Middle frontal gyrus (tissue), 1 donor: ENCODE measurements around the gene PDLIM4.

Experiments used
- DNase-seq: peaks from one replicate; pipeline ENCODE4 v3.0.0-alpha.2; 2015; ENCODE audit warnings: low spot score; ENCODE audit errors: extremely low spot score

Gene PDLIM4

GRCh38 chr5:132253452-132254320 lies 3.8 kb upstream of the PDLIM4 start:
- no peak for DNase-seq

GRCh38 chr5:132254321-132254977 lies 3.0 kb upstream of the PDLIM4 start:
- no peak for DNase-seq

- DNase-seq = no peak
Measured at GRCh38 chr5:132256086-132256782, 1.3 kb upstream of the PDLIM4 start.

- DNase-seq = no peak
Measured at GRCh38 chr5:132256783-132257130, 739 bp upstream of the PDLIM4 start.

- DNase-seq = no peak
Measured at GRCh38 chr5:132258102-132259068, 889 bp downstream of the PDLIM4 start.

GRCh38 chr5:132259069-132259851 lies 1.8 kb downstream of the PDLIM4 start:
- peak; percentile 33 for DNase-seq

DNA sequence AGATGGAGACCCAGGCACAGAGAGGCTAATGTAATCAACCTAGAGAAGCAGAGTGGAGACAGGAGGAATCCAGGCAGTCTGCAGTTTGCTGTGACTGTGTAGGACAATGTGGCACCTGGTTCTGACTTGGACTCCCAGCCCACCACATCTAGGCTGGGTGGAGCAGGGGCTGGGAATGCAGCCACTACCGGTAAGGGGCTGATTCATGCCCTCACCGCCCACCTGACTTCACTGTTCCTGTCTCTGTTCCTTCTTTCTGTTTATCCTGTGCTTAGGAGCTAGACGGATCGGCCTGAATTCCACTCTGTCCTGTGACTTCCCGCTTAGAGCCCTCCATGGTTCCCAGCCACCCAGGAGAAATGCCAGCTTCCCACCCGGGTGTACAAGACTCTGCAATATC lies 2.6 kb downstream of the PDLIM4 start:
- DNase-seq = no peak

GRCh38 chr5:132260714-132261551 lies 3.4 kb downstream of the PDLIM4 start:
- no peak for DNase-seq

GRCh38 chr5:132261881-132262845 lies 4.7 kb downstream of the PDLIM4 start:
- DNase-seq = no peak

DNA sequence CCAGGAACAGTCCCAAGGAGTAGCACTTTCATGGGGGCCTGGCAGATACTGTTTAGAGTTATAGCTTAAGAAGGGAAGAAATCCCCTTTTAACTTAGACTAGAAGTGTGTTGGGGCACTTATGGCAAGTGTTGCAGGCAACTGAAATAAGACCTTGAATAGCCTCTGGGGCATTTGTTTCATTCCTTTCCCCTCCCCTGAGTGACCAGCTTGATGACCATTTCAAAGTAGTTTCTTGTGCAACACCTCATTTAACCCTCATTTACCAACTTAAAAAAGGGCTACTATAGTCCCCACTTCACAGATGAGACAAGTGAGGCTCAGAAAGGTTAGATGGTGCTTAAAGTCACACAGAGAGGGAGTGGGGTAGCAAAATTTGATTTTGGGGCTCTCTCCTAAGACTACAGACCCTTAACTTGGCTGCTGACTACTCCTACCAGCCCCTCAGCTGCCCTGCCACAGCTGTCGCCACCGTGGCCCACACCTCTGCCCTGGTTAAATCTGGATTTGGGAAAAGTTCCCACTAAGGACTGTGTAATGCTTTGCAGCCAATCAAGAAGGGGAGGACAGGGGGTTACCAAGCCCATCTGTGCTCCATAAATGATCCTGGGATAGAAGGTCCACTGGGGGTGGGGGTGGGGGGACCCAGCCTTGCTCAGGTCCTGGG lies 5.5 kb downstream of the PDLIM4 start:
- DNase-seq = no peak

- DNase-seq = no peak
Measured at GRCh38 chr5:132263548-132264261, 6.2 kb downstream of the PDLIM4 start.

DNA sequence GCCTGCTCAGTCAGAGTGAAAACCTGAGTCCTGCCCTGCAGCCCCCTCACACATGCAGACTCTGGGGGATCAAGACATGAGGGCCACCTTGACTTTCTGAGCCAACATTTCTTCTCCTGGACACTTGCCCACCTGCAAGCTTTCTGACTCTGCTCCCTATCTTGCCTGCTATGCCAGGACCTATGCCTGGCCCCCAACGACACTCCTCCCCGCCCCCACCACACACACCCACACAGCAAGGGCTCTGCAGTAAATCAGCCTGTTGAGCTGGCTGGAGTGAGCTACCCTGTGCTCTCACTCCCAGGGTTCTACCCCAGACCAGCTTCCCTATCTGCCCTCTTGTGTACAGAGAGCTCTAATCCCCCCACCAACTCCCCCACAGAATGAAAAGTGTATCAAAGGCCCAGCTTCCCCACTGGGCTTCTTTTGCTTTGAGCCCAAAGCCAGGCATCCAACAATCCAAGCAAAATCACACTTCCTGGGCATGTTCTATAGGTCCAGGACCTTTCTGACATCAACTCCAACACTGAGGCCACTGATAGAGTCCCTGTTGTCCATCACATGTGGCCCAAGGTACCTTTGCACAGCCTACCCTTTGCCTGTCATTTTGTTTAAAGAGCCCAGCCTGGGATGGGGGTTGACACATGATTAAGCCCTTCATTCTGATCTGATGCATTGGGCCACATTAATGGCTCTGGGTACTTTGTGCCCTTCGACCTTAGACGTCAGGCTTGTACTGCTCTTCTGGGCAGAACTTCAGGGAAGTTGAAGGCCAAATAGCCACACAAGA lies 7.2 kb downstream of the PDLIM4 start:
- no peak for DNase-seq

DNA sequence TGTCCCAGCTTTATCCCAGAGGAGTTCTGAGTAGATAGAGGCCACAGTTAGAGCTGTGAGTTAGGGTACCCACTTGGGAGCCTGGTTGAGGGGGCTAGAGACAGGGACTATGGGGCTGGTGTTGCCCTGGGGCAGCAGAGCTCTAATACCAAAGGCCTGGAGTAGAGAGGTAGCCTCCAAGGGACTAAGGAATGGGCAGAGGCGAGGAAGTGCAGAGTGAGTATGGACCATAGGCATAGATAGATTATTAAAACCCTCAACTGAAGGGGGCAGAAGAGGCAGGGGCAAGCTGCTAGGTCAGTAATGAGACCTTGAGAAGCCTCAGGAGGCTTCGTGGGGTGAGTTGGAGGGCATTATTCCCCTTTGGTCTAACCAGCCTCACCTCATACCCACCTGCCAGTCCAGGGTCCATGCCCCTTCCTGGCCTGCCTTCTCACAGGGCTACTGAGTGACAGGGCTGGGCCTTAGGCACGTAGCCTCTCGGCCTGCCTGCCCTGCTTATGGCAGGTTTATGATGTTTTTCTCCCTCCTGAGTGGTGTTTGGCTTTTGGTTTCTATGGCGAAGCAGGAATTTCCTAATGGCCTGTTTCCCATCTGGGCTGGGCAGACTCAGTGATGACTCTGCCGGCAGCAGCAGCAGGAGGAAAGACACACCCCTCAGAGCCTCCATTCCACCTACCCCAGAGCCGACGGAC lies 8.0 kb downstream of the PDLIM4 start:
- no peak for DNase-seq

DNA sequence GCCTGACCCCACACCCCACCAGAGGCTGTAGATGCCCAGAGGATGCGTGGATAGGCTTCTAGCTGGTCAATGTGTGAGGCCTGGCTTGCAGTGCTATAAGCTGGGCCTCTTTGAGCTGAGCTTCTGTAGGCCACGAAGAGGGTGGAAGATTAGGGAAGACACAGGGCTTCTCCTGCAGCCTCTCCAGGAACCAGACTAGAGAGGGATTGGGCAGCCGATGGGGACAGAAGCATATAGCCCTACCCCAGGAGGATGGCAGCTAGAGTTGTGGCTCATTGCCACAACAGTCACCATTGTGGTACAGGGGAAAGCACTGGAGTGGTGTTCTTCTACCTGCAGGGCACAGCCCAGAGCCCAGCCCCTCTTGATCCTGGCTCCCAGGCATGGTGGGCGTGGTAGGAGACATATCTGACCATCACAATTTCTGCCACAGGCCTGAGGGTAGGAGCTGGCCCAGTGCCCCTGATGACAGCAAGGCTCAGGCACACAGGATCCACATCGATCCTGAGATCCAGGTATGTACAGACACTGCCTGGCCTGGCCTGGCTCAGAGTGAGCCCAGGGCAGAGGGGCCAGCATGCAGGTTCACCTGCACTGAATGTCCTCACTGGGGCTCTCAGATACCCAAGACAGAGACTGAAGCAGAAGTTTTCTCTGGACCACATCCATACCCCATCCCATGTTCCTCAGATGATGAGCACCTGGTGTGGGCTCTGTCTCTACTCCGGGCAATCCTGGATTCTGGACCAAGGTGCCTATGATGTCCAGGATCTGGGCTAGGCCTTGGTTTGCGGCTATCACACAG lies 8.7 kb downstream of the PDLIM4 start:
- DNase-seq = no peak

DNA sequence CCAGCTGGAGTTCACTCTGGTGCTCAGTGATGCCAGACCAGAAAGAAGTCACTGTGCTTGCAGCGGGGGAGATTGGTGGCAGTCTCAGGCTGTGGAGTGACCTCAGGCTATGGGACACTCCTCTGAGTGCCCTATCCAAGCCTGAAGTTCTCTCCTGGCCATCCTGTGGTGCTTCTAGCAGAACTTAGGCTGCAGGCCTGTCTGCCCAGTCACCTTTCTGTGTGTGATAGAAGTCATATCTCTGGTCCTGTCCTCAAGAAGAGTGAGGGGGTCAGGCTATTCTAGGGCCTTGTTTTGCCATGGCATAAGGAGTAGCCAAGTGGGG lies 9.3 kb downstream of the PDLIM4 start:
- no peak for DNase-seq
